HG03439 (cell line): ENCODE data around the gene SIRT5.

Experiments
- ATAC-seq: cut with Tn5 transposase; IDR thresholded peaks from one replicate; pipeline ENCODE4 v1.9.1; 2021; ENCODE audit warnings: mild to moderate bottlenecking, moderate library complexity; ENCODE audit not compliant: unreplicated experiment

SIRT5 gene

GRCh38 chr6:13574571-13575376 is at the start of gene SIRT5:
TSS of gene SIRT5 (plus strand) at chr6:13574601. CDS start at chr6:13584111, 9,510 bp downstream.
- peak; percentile 72 for ATAC-seq

- no peak for ATAC-seq
Observed at GRCh38 chr6:13524801-13525508, 49.4 kb upstream of the SIRT5 start.

- no peak for ATAC-seq
Observed at GRCh38 chr6:13526357-13526726, 48.1 kb upstream of the SIRT5 start.

GRCh38 chr6:13526727-13527670 is 47.4 kb upstream of the SIRT5 start:
- peak; percentile 67 for ATAC-seq

GRCh38 chr6:13527671-13528056 is 46.7 kb upstream of the SIRT5 start:
- ATAC-seq, result no peak

GRCh38 chr6:13528232-13528631 is 46.2 kb upstream of the SIRT5 start:
- no peak for ATAC-seq

- no peak for ATAC-seq
Observed at GRCh38 chr6:13528777-13529343, 45.5 kb upstream of the SIRT5 start.

GRCh38 chr6:13531956-13532355 is 42.4 kb upstream of the SIRT5 start:
- no peak for ATAC-seq

GRCh38 chr6:13534536-13534935 is 39.9 kb upstream of the SIRT5 start:
- no peak for ATAC-seq

GRCh38 chr6:13535306-13535705 is 39.1 kb upstream of the SIRT5 start:
- no peak for ATAC-seq

GRCh38 chr6:13536796-13537526 is 37.4 kb upstream of the SIRT5 start:
- ATAC-seq, result no peak

- ATAC-seq, result no peak
Observed at GRCh38 chr6:13537527-13537897, 36.9 kb upstream of the SIRT5 start.

- ATAC-seq, result no peak
Observed at GRCh38 chr6:13538084-13538483, 36.3 kb upstream of the SIRT5 start.

- no peak for ATAC-seq
Observed at GRCh38 chr6:13538600-13538999, 35.8 kb upstream of the SIRT5 start.

GRCh38 chr6:13539572-13539971 is 34.8 kb upstream of the SIRT5 start:
- no peak for ATAC-seq

- ATAC-seq, result no peak
Observed at GRCh38 chr6:13541496-13541895, 32.9 kb upstream of the SIRT5 start.

- ATAC-seq, result no peak
Observed at GRCh38 chr6:13544454-13545186, 29.8 kb upstream of the SIRT5 start.

- ATAC-seq, result no peak
Observed at GRCh38 chr6:13545885-13546284, 28.5 kb upstream of the SIRT5 start.

- no peak for ATAC-seq
Observed at GRCh38 chr6:13548500-13549210, 25.7 kb upstream of the SIRT5 start.
